PC-9 (cell line): ENCODE data around the gene FOXC1. TPM values are rescaled to one million over a fixed set of nuclear protein-coding genes. Genes with fewer than 3 reads are reported as not detected.
A peak's percentile ranks its signal among the peaks of the same experiment; 100 is the strongest.

Source experiments
- BruUV-seq: library from RNA; stranded (reverse); fragments of 400-500 nt; replicated peaks from 2 replicates; lab custom pipeline; 2021; lab: Mats Ljungman, UMichigan
- CTCF ChIA-PET: fragments of 300-600 bp; sonication (Branson Sonifier 250); formaldehyde crosslinking; loops from one replicate; lab custom pipeline; 2022; ENCODE audit warnings: antibody characterized with exemption; lab: Charles Lee
- POLR2A ChIA-PET: fragments of 300-600 bp; sonication (Branson Sonifier 250); formaldehyde crosslinking; loops from one replicate; lab custom pipeline; 2022; ENCODE audit warnings: antibody characterized with exemption; ENCODE audit not compliant: unreplicated experiment; lab: Charles Lee
- DNase-seq, 2 experiments: peaks; one replicate each; pipeline versions ENCODE4 v3.0.0 to v3.0.0-alpha.2; 2015 to 2022; ENCODE audit warnings: mixed read lengths in 1 of 2
- H2AFZ ChIP-seq: fragments of 200-600 bp; sonication (generic); 2 replicates; pipeline ENCODE4 v1.8.1; 2017; ENCODE audit warnings: antibody characterized with exemption
- H3F3A ChIP-seq: fragments of 200-600 bp; sonication (generic); 2 replicates; pipeline ENCODE4 v1.8.1; 2017; ENCODE audit warnings: antibody characterized with exemption, mild to moderate bottlenecking, low read depth; ENCODE audit not compliant: insufficient read depth
- H3K27ac ChIP-seq: fragments of 200-600 bp; sonication (generic); 2 replicates; pipeline ENCODE4 v1.6.1; 2016; ENCODE audit warnings: mixed run types
- H3K27me3 ChIP-seq: fragments of 200-600 bp; sonication (generic); 2 replicates; pipeline ENCODE4 v1.6.1; 2016; ENCODE audit warnings: low read depth, mixed run types; ENCODE audit not compliant: insufficient read depth
- H3K36me3 ChIP-seq: fragments of 200-600 bp; sonication (generic); 2 replicates; pipeline ENCODE4 v1.6.1; 2016; ENCODE audit warnings: low read depth, mixed run types
- H3K4me1 ChIP-seq: fragments of 200-600 bp; sonication (generic); replicated peaks from 2 replicates; pipeline ENCODE4 v1.6.1; 2016; ENCODE audit warnings: mixed run types; ENCODE audit not compliant: insufficient read depth
- H3K4me2 ChIP-seq: fragments of 200-600 bp; sonication (generic); 2 replicates; pipeline ENCODE4 v1.6.1; 2017; ENCODE audit warnings: mixed run types
- H3K4me3 ChIP-seq: fragments of 200-600 bp; sonication (generic); 2 replicates; pipeline ENCODE4 v1.6.1; 2016; ENCODE audit warnings: mixed run types
- H3K79me2 ChIP-seq: fragments of 200-600 bp; sonication (generic); 2 replicates; pipeline ENCODE4 v1.6.1; 2017; ENCODE audit warnings: low read depth, mixed run types
- H3K9me2 ChIP-seq: fragments of 200-600 bp; sonication (generic); 2 replicates; pipeline ENCODE4 v1.8.1; 2017; ENCODE audit warnings: mild to moderate bottlenecking; ENCODE audit not compliant: insufficient read depth
- H3K9me3 ChIP-seq: fragments of 200-600 bp; sonication (generic); 2 replicates; pipeline ENCODE4 v1.8.1; 2016; ENCODE audit warnings: low read depth; ENCODE audit not compliant: insufficient read depth
- H4K20me1 ChIP-seq: fragments of 200-600 bp; sonication (generic); 2 replicates; pipeline ENCODE4 v1.8.1; 2017; ENCODE audit not compliant: insufficient read depth
- CTCF ChIP-seq: fragments of 200-600 bp; sonication (generic); conservative IDR thresholded peaks from 2 replicates; pipeline ENCODE4 v1.6.1; 2017; ENCODE audit warnings: mixed run types, antibody characterized with exemption, mild to moderate bottlenecking, moderate library complexity
- EZH2 ChIP-seq: fragments of 200-600 bp; sonication (generic); IDR thresholded peaks from 2 replicates; pipeline ENCODE4 v1.8.0; 2017; ENCODE audit warnings: antibody characterized with exemption, low read depth
- intact Hi-C: fragments of 100-400 bp; cut with micrococcal nuclease; formaldehyde crosslinking; loops from one replicate; pipeline ENCODE4 v1.10.0; 2022; ENCODE audit not compliant: unreplicated experiment
- total RNA-seq: library from RNA; stranded (reverse); gene quantifications from 2 replicates; pipeline ENCODE4 v1.2.3, GENCODE V29; 2021

Gene FOXC1
- total RNA-seq, 1 experiment from 2014 or later: 18.6 TPM

- Histone ChIP-seq H3K79me2 (peaks cover 43% of the 10 kb centered on the region), H3K9me3 (no peaks in the 10 kb centered on the region), H4K20me1 (no peaks in the 10 kb centered on the region), H3K27me3 (no peaks in the 10 kb centered on the region), H3K36me3 (no peaks in the 10 kb centered on the region), H3K4me3 (peak overlapping the region; percentile 89), H3K4me2 (peak overlapping the region; percentile 89), H3F3A (0 out of 2 replicates have a peak, but pooled peaks cover 4% of the 10 kb centered on the region), H2AFZ (no peak overlapping the region), H3K4me1 (no peaks in the 10 kb centered on the region; the same call in 1 of the 2 replicates), H3K9me2 (no peaks in the 10 kb centered on the region), H3K27ac (peak overlapping the region; percentile 41)
- TF ChIP-seq CTCF: no peak
- TF ChIP-seq EZH2: no peak
- intact Hi-C loops: loop anchor here (2.0 kb wide), 1 partner anchor 24 kb away; no protein-coding TSS in a partner anchor
- BruUV-seq: no TSS peak
- ChIA-PET POLR2A (interaction anchor here (0.7 kb wide), 1 partner anchor 114 kb away, joined by 3 read pairs; no protein-coding TSS in a partner anchor), CTCF (interaction anchor here (0.7 to 0.8 kb wide), 3 partner anchors 15 to 374 kb away, joined by 3 to 4 read pairs (median 3); no protein-coding TSS in a partner anchor)
- DNase-seq: no peak
Measured at GRCh38 chr6:1612299-1612973, 2.7 kb downstream of the FOXC1 start.

GRCh38 chr6:1612974-1613306, 3.2 kb downstream of the FOXC1 start:
- Histone ChIP-seq H3K4me2 (peak overlapping the region; percentile 89), H3K9me2 (no peaks in the 10 kb centered on the region), H4K20me1 (no peaks in the 10 kb centered on the region), H2AFZ (no peak overlapping the region), H3K9me3 (no peaks in the 10 kb centered on the region), H3K36me3 (no peaks in the 10 kb centered on the region), H3K27ac (peak overlapping the region; percentile 41; the same call in 1 of the 2 replicates), H3K4me3 (peak overlapping the region; percentile 89), H3F3A (0 out of 2 replicates have a peak, but pooled peaks cover 4% of the 10 kb centered on the region), H3K27me3 (no peaks in the 10 kb centered on the region), H3K4me1 (no peaks in the 10 kb centered on the region; the same call in 1 of the 2 replicates), H3K79me2 (peaks cover 43% of the 10 kb centered on the region)
- DNase-seq: no peak
- ChIA-PET POLR2A (no interaction called here), CTCF (no interaction called here)
- TF ChIP-seq EZH2 (no peak), CTCF (no peak)
- BruUV-seq: no TSS peak
- intact Hi-C loops: loop anchor here (2.0 kb wide), 1 partner anchor 24 kb away; no protein-coding TSS in a partner anchor

- Histone ChIP-seq H3K79me2 (peaks cover 43% of the 10 kb centered on the region), H3K4me2 (peak overlapping the region; percentile 89), H3K4me1 (no peaks in the 10 kb centered on the region), H2AFZ (no peak overlapping the region), H4K20me1 (no peaks in the 10 kb centered on the region), H3K36me3 (no peaks in the 10 kb centered on the region), H3K27me3 (no peaks in the 10 kb centered on the region), H3F3A (0 out of 2 replicates have a peak, but pooled peaks cover 4% of the 10 kb centered on the region), H3K27ac (0 out of 2 replicates have a peak overlapping the region, but pooled peaks have one; percentile 41), H3K9me3 (no peaks in the 10 kb centered on the region), H3K4me3 (peak overlapping the region; percentile 89), H3K9me2 (no peaks in the 10 kb centered on the region)
- intact Hi-C loops: loop anchor here (2.0 kb wide), 1 partner anchor 23 kb away; no protein-coding TSS in a partner anchor
- no TSS peak for BruUV-seq
- TF ChIP-seq CTCF: no peak
- TF ChIP-seq EZH2: no peak
- ChIA-PET CTCF (no interaction called here), POLR2A (no interaction called here)
- no peak for DNase-seq
Measured at GRCh38 chr6:1613346-1613687, 3.6 kb downstream of the FOXC1 start.
